Tongue (tissue), 2 donors: ENCODE results near the gene TMEM132D. TPM values are rescaled to one million over a fixed set of nuclear protein-coding genes. Genes with fewer than 3 reads are reported as not detected.

Experiments
- DNase-seq: peaks from one replicate; pipeline ENCODE4 v3.0.0-alpha.2; 2015
- total RNA-seq: library from RNA; depleted of rRNA; stranded (reverse); fragments of >200 nt; gene quantifications from one replicate; pipeline ENCODE4 v1.2.3, GENCODE V29; 2014

The TMEM132D gene
- total RNA-seq, 1 donor from 2014 or later: 1.1 TPM

- DNase-seq: peak; percentile 3
Measured at GRCh38 chr12:129184127-129184928, 719.5 kb downstream of the TMEM132D start.

GRCh38 chr12:129179941-129180553, 723.8 kb downstream of the TMEM132D start:
- no peak for DNase-seq

- DNase-seq: no peak
Measured at GRCh38 chr12:129169928-129170327, 733.9 kb downstream of the TMEM132D start.

GRCh38 chr12:129163861-129164260, 740.0 kb downstream of the TMEM132D start:
- no peak for DNase-seq

- DNase-seq: no peak
Measured at GRCh38 chr12:129163461-129163860, 740.4 kb downstream of the TMEM132D start.

GRCh38 chr12:129162805-129163204, 741.0 kb downstream of the TMEM132D start:
- no peak for DNase-seq

- no peak for DNase-seq
Measured at GRCh38 chr12:129161511-129161910, 742.3 kb downstream of the TMEM132D start.

- no peak for DNase-seq
Measured at GRCh38 chr12:129160282-129160681, 743.5 kb downstream of the TMEM132D start.

GRCh38 chr12:129152351-129153104, 751.3 kb downstream of the TMEM132D start:
- DNase-seq: no peak

GRCh38 chr12:129150721-129151120, 753.1 kb downstream of the TMEM132D start:
- no peak for DNase-seq

GRCh38 chr12:129145381-129145780, 758.4 kb downstream of the TMEM132D start:
- DNase-seq: peak; percentile 59

GRCh38 chr12:129138776-129139175, 765.0 kb downstream of the TMEM132D start:
- DNase-seq: no peak

- no peak for DNase-seq
Measured at GRCh38 chr12:129136694-129137325, 767.0 kb downstream of the TMEM132D start.

GRCh38 chr12:129127771-129128170, 776.1 kb downstream of the TMEM132D start:
- DNase-seq: peak; percentile 34

- peak; percentile 10 for DNase-seq
Measured at GRCh38 chr12:129127211-129127610, 776.6 kb downstream of the TMEM132D start.

- DNase-seq: peak; percentile 60
Measured at GRCh38 chr12:129119537-129119936, 784.3 kb downstream of the TMEM132D start.

- no peak for DNase-seq
Measured at GRCh38 chr12:129115558-129115957, 788.3 kb downstream of the TMEM132D start.

GRCh38 chr12:129110575-129110974, 793.2 kb downstream of the TMEM132D start:
- no peak for DNase-seq

GRCh38 chr12:129109174-129110001, 794.4 kb downstream of the TMEM132D start:
- DNase-seq: no peak

- no peak for DNase-seq
Measured at GRCh38 chr12:129106772-129107171, 797.1 kb downstream of the TMEM132D start.

- peak; percentile 79 for DNase-seq
Measured at GRCh38 chr12:129103231-129103630, 800.6 kb downstream of the TMEM132D start.

- no peak for DNase-seq
Measured at GRCh38 chr12:129102233-129102632, 801.6 kb downstream of the TMEM132D start.
